GM10266 (cell line): ENCODE data around the gene MLXIP.
"Not testable (repeated sequence)": the region's sequence is repeated elsewhere in the genome, so short reads cannot be mapped to it uniquely, and the experiment has no call there.

ENCODE experiments used
- DNase-seq: peaks from one replicate; pipeline ENCODE4 v3.0.0; 2012; ENCODE audit errors: extremely low spot score
- TF ChIP-seq, protein P1 (sequence below): IDR thresholded peaks from 2 replicates; pipeline ENCODE4 v1.5.1; 2012; ENCODE audit warnings: mild to moderate bottlenecking, low read depth; ENCODE audit not compliant: control insufficient read depth, insufficient read depth; ENCODE audit errors: missing control alignments

MLXIP gene

GRCh38 chr12:122171399-122171798 lies 92.8 kb downstream of the MLXIP start:
- DNase-seq, result no peak
- TF ChIP-seq, protein P1, sequence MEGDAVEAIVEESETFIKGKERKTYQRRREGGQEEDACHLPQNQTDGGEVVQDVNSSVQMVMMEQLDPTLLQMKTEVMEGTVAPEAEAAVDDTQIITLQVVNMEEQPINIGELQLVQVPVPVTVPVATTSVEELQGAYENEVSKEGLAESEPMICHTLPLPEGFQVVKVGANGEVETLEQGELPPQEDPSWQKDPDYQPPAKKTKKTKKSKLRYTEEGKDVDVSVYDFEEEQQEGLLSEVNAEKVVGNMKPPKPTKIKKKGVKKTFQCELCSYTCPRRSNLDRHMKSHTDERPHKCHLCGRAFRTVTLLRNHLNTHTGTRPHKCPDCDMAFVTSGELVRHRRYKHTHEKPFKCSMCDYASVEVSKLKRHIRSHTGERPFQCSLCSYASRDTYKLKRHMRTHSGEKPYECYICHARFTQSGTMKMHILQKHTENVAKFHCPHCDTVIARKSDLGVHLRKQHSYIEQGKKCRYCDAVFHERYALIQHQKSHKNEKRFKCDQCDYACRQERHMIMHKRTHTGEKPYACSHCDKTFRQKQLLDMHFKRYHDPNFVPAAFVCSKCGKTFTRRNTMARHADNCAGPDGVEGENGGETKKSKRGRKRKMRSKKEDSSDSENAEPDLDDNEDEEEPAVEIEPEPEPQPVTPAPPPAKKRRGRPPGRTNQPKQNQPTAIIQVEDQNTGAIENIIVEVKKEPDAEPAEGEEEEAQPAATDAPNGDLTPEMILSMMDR, result no peak

- TF ChIP-seq, protein P1, result no peak
- DNase-seq, result no peak
These were observed 93.8 kb downstream of the MLXIP start for GRCh38 chr12:122172262-122172939.

DNA sequence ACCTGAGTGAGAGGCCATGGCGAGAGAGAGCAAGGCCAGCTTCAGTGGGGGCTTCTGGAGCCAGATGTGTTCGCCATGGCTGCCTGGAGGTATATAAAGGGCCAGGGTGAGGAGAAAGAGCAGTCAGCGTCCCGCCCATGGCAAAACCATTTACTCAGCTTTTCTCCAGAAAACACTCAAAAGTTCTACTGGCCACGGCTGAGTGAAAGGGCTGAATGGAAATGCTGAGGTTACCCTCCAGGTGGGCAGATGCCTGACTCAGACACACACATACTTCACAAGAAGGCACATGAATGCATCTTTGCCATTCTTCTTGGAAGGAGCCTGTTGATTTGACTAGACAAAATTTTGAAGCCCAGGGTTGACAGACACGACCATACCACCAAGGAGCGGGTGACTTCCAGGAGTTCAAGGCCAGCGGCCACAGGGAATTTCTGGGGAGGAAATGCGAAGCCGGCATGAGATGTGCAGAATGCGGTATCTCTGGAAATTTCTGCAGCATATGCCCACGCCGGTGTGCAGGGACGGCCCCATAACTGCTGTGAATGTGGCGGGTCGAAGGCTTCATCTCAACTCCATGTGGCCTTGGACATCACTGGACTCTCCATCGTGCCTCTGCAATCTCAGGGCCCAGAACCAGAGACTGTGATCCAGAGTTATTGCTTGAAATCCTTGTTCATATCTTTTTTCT lies 95.7 kb downstream of the MLXIP start, which contains the start of gene IL31:
TSS of gene IL31 (minus strand) at position 67 of the 691 bp plus-strand sequence. CDS start at position 18, 49 bp downstream.
- TF ChIP-seq, protein P1, result no peak
- DNase-seq, result no peak

DNA sequence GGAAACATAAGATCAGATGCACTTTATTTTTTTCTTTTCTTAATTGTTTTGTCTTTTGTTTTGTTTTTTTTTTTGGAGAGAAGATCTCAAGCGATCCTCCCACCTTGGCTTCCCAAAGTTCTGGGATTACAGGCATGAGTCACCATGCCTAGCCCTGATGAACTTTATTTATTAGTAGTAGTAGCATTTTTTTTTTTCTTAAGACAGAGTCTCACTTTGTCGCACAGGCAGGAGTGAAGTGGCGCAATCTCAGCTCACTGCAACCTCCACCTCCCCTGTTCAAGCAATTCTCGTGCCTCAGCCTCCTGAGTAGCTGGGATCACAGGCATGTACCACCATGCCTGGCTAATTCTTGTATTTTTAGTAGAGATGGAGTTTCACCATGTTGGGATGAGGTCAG lies 97.9 kb downstream of the MLXIP start:
- not testable (repeated sequence) for DNase-seq

DNA sequence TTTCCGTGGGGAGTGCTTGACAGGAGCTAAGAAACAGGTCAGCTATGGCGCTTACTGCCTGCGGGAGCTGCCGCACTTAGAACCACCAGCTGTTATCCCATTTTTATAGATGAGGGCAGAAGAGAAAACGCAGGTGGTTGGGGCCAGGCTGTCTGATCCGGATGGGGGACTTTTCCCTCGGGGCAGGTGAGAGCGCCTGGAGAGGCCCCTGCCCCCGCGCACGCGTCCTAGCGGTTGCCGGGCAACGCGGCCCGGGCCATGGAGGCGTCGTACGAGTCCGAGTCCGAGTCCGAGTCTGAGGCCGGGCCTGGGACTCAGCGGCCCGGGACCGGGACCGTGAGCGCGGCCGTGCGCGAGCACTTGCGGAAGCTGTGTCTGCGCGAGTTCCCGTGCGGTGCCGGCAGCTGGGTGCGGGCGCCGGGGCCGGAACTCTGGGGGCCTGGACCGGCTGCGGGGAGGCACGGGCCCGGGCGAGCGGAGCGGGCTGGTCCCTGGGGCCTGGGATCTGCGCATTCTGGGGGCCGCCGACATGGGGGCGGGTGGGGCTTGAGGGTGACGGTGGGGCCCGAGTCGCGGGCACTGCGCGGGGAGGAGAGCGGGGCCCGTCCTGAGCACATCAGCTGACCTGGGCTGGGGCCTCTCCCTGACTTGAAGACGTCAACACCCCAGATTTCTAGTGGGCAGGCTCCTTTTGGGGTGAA lies 104.5 kb downstream of the MLXIP start, which contains the start of gene LRRC43:
TSS of gene LRRC43 (plus strand) at position 237 of the 701 bp plus-strand sequence. CDS start at position 259, 22 bp downstream.
- peak; percentile 59 for DNase-seq
- TF ChIP-seq, protein P1, result no peak

- no peak for DNase-seq
- TF ChIP-seq, protein P1, result no peak
These were observed 105.0 kb downstream of the MLXIP start for GRCh38 chr12:122183588-122183940.

- TF ChIP-seq, protein P1, result no peak
- peak; percentile 54 for DNase-seq
These were observed 106.0 kb downstream of the MLXIP start for GRCh38 chr12:122184517-122184916.
